Gastrocnemius medialis (tissue), 4 donors: Measurements from ENCODE around the gene GSG1L. TPM values are rescaled to one million over a fixed set of nuclear protein-coding genes. Genes with fewer than 3 reads are reported as not detected.

Experiments used
- ATAC-seq, 2 donors: fragments of 150-250 bp; one replicate each; pipeline ENCODE4 v1.9.1; 2016
- DNase-seq, 2 donors: peaks; one replicate each; pipeline ENCODE4 v3.0.0-alpha.2; 2019
- H3K27ac ChIP-seq, 4 donors: fragments of 200-600 bp; sonication (generic); 1 replicate in 1 of 4; 2 replicates in 3 of 4; pipeline ENCODE4 v1.5.1; 2016 to 2018; ENCODE audit warnings: mild to moderate bottlenecking in 2 of 4, moderate library complexity in 1 of 4
- H3K27me3 ChIP-seq, 3 donors: fragments of 200-600 bp; sonication (generic) in 2 of 3; 1 replicate in 1 of 3; 2 replicates in 2 of 3; pipeline versions ENCODE4 v1.5.1 to v1.6.0; 2016 to 2019; ENCODE audit warnings: mild to moderate bottlenecking in 1 of 3, moderate library complexity in 1 of 3
- H3K36me3 ChIP-seq, 2 donors: fragments of 200-600 bp; sonication (generic) in 1 of 2; one replicate each; pipeline ENCODE4 v1.5.1; 2017 to 2018
- H3K4me1 ChIP-seq, 2 donors: fragments of 200-600 bp; sonication (generic) in 1 of 2; one replicate each; pipeline ENCODE4 v1.5.1; 2016 to 2017; ENCODE audit warnings: mild to moderate bottlenecking in 2 of 2
- H3K4me3 ChIP-seq, 4 donors: fragments of 200-600 bp; sonication (generic) in 3 of 4; 1 replicate in 1 of 4; 2 replicates in 3 of 4; pipeline ENCODE4 v1.5.1; 2016 to 2019; ENCODE audit warnings: mild to moderate bottlenecking in 2 of 4
- H3K9me3 ChIP-seq, 3 donors: fragments of 200-600 bp; sonication (generic) in 2 of 3; 1 replicate in 1 of 3; 2 replicates in 2 of 3; pipeline ENCODE4 v1.5.1; 2016 to 2019
- POLR2A ChIP-seq, 2 donors: fragments of 450-650 bp; IDR thresholded peaks; one replicate each; pipeline ENCODE4 v1.6.1; 2017; ENCODE audit warnings: antibody characterized with exemption in 2 of 2, mild to moderate bottlenecking in 2 of 2, moderate library complexity in 2 of 2
- in situ Hi-C, 4 donors: fragments of 200-750 bp; cut with MboI; loops; one replicate each; pipeline versions ENCODE4 v1.15.0 to v1.8.0; 2017; ENCODE audit warnings: low sequenced_read_pairs in 4 of 4
- intact Hi-C: fragments of 100-400 bp; cut with DNase I; formaldehyde crosslinking; loops from one replicate; pipeline ENCODE4 v1.15.1; 2023; ENCODE audit warnings: low total_unique reads
- total RNA-seq, 4 donors: library from RNA; depleted of rRNA; stranded (reverse); fragments of >200 nt; gene quantifications; one replicate each; pipeline versions ENCODE4 v1.1.0 to v1.2.3, GENCODE V29; 2016
- TF ChIP-seq, protein P1 (sequence below), 5 experiments: fragments of 450-650 bp in 3 of 5; fragments of 200-600 bp in 2 of 5; sonication (generic) in 2 of 5; IDR thresholded peaks in 4 of 5; conservative IDR thresholded peaks in 1 of 5; 1 replicate in 4 of 5; 2 replicates in 1 of 5; pipeline ENCODE4 v1.5.1; 2016 to 2019; ENCODE audit warnings: antibody characterized with exemption in 5 of 5, mild to moderate bottlenecking in 3 of 5, moderate library complexity in 3 of 5

The GSG1L gene
- total RNA-seq, 4 donors from 2014 or later = not detected

- Histone ChIP-seq H3K27ac (no peak overlapping the region), H3K27me3 (peaks cover 0 to 4% (median 3%) of the 10 kb centered on the region in 3 donors), H3K4me1 (no peaks in the 10 kb centered on the region), H3K9me3 (no peaks in the 10 kb centered on the region), H3K4me3 (no peak overlapping the region), H3K36me3 (no peaks in the 10 kb centered on the region)
- intact Hi-C loops = no loop called here
- ATAC-seq = no peak
- DNase-seq = no peak
- in situ Hi-C loops = loop anchor here in 1 of 4 donors (25.0 kb wide), 1 partner anchor 87 kb away; no protein-coding TSS in a partner anchor
- TF ChIP-seq, protein P1, sequence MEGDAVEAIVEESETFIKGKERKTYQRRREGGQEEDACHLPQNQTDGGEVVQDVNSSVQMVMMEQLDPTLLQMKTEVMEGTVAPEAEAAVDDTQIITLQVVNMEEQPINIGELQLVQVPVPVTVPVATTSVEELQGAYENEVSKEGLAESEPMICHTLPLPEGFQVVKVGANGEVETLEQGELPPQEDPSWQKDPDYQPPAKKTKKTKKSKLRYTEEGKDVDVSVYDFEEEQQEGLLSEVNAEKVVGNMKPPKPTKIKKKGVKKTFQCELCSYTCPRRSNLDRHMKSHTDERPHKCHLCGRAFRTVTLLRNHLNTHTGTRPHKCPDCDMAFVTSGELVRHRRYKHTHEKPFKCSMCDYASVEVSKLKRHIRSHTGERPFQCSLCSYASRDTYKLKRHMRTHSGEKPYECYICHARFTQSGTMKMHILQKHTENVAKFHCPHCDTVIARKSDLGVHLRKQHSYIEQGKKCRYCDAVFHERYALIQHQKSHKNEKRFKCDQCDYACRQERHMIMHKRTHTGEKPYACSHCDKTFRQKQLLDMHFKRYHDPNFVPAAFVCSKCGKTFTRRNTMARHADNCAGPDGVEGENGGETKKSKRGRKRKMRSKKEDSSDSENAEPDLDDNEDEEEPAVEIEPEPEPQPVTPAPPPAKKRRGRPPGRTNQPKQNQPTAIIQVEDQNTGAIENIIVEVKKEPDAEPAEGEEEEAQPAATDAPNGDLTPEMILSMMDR (IDR thresholded peaks at IDR 0.05 in 4 of 5, conservative IDR thresholded peaks at IDR 0.05 in 1 of 5) = no peak
- no peak for TF ChIP-seq POLR2A (IDR thresholded peaks at IDR 0.05)
Measured at GRCh38 chr16:27799896-27800295, 263.6 kb downstream of the GSG1L start.

DNA sequence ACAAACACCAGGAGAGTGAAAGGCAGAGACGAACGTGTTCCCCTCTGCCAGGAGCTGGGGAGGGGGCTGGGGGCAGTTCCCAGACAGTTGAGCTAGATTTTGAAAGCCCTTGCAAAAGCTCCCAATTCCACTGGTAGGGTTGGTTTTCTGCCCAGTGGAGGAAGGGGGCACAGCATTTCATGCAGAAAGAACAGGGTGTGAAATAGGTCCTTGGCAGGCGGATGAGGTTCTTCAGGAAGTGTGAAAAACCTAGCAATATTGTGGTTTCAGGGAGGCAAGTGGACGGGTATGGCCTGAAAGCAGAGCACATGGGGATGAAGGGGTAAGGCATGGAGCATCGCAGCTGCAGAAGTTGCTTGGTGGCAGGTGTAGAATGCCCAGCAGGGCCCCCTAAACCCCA lies 265.3 kb downstream of the GSG1L start:
- TF ChIP-seq, protein P1 (IDR thresholded peaks at IDR 0.05 in 4 of 5, conservative IDR thresholded peaks at IDR 0.05 in 1 of 5) = no peak
- no peak for TF ChIP-seq POLR2A (IDR thresholded peaks at IDR 0.05)
- Histone ChIP-seq H3K9me3 (no peaks in the 10 kb centered on the region), H3K4me1 (no peaks in the 10 kb centered on the region), H3K27me3 (peaks cover 0 to 2% (median under 1%) of the 10 kb centered on the region in 3 donors), H3K36me3 (no peaks in the 10 kb centered on the region), H3K27ac (no peak overlapping the region), H3K4me3 (no peak overlapping the region)
- intact Hi-C loops = no loop called here
- DNase-seq (no peak), ATAC-seq (no peak)
- in situ Hi-C loops = loop anchor here in 1 of 4 donors (25.0 kb wide), 1 partner anchor 89 kb away; no protein-coding TSS in a partner anchor

DNA sequence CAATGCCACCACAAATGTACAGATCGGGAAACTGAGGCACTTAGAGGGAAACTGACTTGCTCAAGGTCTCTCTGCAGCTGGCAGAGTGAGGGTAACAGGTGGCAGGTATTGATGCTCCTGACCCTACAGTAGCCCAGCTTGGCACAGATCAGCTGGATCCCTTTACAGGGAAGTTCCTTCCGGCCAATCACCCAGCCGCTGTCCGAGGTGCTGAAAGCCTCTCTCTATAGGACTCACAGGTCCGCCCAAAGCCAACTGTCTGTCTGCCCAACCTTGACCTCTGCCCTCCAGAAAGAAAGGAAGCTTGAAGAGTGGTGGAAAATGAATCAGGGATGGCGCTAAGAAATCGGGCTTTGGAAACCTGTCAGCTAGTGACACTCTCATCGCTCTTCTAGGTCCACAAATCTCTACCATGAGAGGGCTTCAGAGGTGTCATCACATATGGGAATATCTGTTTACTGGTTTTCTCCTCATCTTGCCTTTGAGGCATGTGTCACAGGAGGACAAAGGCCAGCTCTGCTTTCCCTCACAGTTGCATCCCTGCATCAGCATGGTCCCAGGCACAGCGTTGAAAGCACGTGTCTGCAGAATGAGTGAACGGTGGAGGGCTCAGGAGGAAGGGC lies 267.4 kb downstream of the GSG1L start:
- Histone ChIP-seq H3K4me3 (no peak overlapping the region), H3K9me3 (no peaks in the 10 kb centered on the region), H3K27ac (no peak overlapping the region), H3K4me1 (no peaks in the 10 kb centered on the region), H3K27me3 (no peaks in the 10 kb centered on the region), H3K36me3 (no peaks in the 10 kb centered on the region)
- in situ Hi-C loops = loop anchor here in 1 of 4 donors (25.0 kb wide), 1 partner anchor 91 kb away; no protein-coding TSS in a partner anchor
- ATAC-seq (no peak), DNase-seq (no peak)
- intact Hi-C loops = no loop called here
- TF ChIP-seq POLR2A (IDR thresholded peaks at IDR 0.05) = no peak
- TF ChIP-seq, protein P1 (IDR thresholded peaks at IDR 0.05 in 4 of 5, conservative IDR thresholded peaks at IDR 0.05 in 1 of 5) = no peak

GRCh38 chr16:27793249-27793622 lies 270.3 kb downstream of the GSG1L start:
- no peaks in the 10 kb centered on the region for H3K9me3 ChIP-seq
- H3K27me3 ChIP-seq = no peaks in the 10 kb centered on the region
- ATAC-seq (no peak), DNase-seq (no peak)
- no peaks in the 10 kb centered on the region for H3K4me1 ChIP-seq
- no peak overlapping the region for H3K27ac ChIP-seq
- intact Hi-C loops = no loop called here
- H3K36me3 ChIP-seq = no peaks in the 10 kb centered on the region
- H3K4me3 ChIP-seq = no peak overlapping the region
- TF ChIP-seq POLR2A (IDR thresholded peaks at IDR 0.05) = no peak
- TF ChIP-seq, protein P1 (IDR thresholded peaks at IDR 0.05 in 4 of 5, conservative IDR thresholded peaks at IDR 0.05 in 1 of 5) = no peak
- in situ Hi-C loops = loop anchor here in 1 of 4 donors (25.0 kb wide), 1 partner anchor 94 kb away; no protein-coding TSS in a partner anchor
